Right ventricle myocardium superior (tissue), 1 donor: ENCODE measurements around the gene RAB22A. TPM values are rescaled to one million over a fixed set of nuclear protein-coding genes. Genes with fewer than 3 reads are reported as not detected.

ENCODE experiments used
- total RNA-seq: library from RNA; stranded (reverse); fragmentation: NEBNext Ultra II Directional; extraction: Animal tissue kit (Norgen Biotek cat#: 25700); gene quantifications from one replicate; pipeline ENCODE4 v1.2.1, GENCODE V29; 2021
- donor health status: DM: no; HTN: yes; CAD: no; lungs with severe emphysema.

Gene RAB22A
- total RNA-seq, 1 donor from 2014 or later, result 5.8 TPM

Other genes starting within 250 kb of the RAB22A start
- not detected for gene ANKRD60, start 81.1 kb upstream of the RAB22A start, total RNA-seq
- gene VAPB, start 79.5 kb downstream of the RAB22A start, total RNA-seq, result 66.7 TPM
- 0.54 TPM for gene APCDD1L, start 205.7 kb downstream of the RAB22A start, total RNA-seq